Colonic mucosa (tissue), 4 donors: ENCODE data around the gene PRPF4. TPM values are rescaled to one million over a fixed set of nuclear protein-coding genes. Genes with fewer than 3 reads are reported as not detected.

Experiments
- DNase-seq: peaks from one replicate; pipeline ENCODE4 v3.0.0-alpha.2; 2020
- H3K27ac ChIP-seq: fragments of 200-600 bp; one replicate; pipeline ENCODE4 v1.8.0; 2021
- H3K27me3 ChIP-seq: fragments of 200-600 bp; one replicate; pipeline ENCODE4 v1.8.0; 2021
- H3K36me3 ChIP-seq: fragments of 200-600 bp; one replicate; pipeline ENCODE4 v1.8.0; 2021
- H3K4me1 ChIP-seq: fragments of 200-600 bp; one replicate; pipeline ENCODE4 v1.8.0; 2021; ENCODE audit warnings: mild to moderate bottlenecking
- H3K4me3 ChIP-seq: fragments of 200-600 bp; one replicate; pipeline ENCODE4 v1.8.0; 2021
- H3K9ac ChIP-seq, 2 donors: one replicate each; pipeline ENCODE4 v1.7.0; 2013; ENCODE audit warnings: control low read depth in 2 of 2, low read depth in 2 of 2, low read length in 2 of 2
- H3K9me3 ChIP-seq: fragments of 200-600 bp; one replicate; pipeline ENCODE4 v1.8.0; 2021
- intact Hi-C: fragments of 100-400 bp; cut with DNase I; formaldehyde crosslinking; loops from one replicate; pipeline ENCODE4 v1.14.1; 2022
- total RNA-seq, 2 donors: library from RNA; stranded (reverse); fragmentation: NEBNext Ultra II Directional in 1 of 2; extraction: Animal tissue kit (Norgen Biotek cat#: 25700) in 1 of 2; gene quantifications; one replicate each; pipeline ENCODE4 v1.2.1, GENCODE V29; 2021
- TF ChIP-seq, protein P1 (sequence below): fragments of 200-600 bp; IDR thresholded peaks from one replicate; pipeline ENCODE4 v1.8.0; 2022; ENCODE audit warnings: antibody characterized with exemption, mild to moderate bottlenecking
- donor health status: healthy.
- donor health status: DM: no; HTN: no; CAD: no.
- donor health status: DM: no; HTN: no; CAD: no.

Gene PRPF4
- total RNA-seq, 2 donors from 2014 or later: 16.0 to 25.9 TPM

DNA sequence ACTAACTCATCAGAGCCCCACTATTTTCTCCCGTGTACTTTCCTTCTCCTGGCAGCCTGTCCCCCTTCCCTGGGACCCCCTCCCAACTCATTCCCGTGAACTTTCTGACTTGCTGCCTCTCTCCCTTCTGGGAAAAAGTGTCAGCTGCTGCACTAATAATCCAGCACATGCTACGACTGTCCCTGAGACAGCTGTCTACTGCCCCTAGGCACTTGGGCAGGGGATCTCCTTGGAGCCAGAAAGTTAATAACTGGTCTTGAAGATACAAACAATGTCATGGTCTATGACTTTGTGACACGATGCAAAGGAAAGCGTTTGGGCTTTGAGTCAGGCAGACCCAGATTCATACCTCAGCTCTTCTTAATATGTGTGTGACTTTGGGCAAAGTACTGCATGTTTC is 37.8 kb downstream of the PRPF4 start:
- Histone ChIP-seq H3K27me3 (no peaks in the 10 kb centered on the region), H3K9ac (no peak overlapping the region), H3K27ac (no peak overlapping the region), H3K36me3 (no peaks in the 10 kb centered on the region), H3K9me3 (no peaks in the 10 kb centered on the region), H3K4me3 (no peak overlapping the region), H3K4me1 (no peaks in the 10 kb centered on the region)
- DNase-seq: no peak
- intact Hi-C loops: loop anchor here (10.0 kb wide), 1 partner anchor 342 kb away; no protein-coding TSS in a partner anchor
- TF ChIP-seq, protein P1, sequence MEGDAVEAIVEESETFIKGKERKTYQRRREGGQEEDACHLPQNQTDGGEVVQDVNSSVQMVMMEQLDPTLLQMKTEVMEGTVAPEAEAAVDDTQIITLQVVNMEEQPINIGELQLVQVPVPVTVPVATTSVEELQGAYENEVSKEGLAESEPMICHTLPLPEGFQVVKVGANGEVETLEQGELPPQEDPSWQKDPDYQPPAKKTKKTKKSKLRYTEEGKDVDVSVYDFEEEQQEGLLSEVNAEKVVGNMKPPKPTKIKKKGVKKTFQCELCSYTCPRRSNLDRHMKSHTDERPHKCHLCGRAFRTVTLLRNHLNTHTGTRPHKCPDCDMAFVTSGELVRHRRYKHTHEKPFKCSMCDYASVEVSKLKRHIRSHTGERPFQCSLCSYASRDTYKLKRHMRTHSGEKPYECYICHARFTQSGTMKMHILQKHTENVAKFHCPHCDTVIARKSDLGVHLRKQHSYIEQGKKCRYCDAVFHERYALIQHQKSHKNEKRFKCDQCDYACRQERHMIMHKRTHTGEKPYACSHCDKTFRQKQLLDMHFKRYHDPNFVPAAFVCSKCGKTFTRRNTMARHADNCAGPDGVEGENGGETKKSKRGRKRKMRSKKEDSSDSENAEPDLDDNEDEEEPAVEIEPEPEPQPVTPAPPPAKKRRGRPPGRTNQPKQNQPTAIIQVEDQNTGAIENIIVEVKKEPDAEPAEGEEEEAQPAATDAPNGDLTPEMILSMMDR: no peak

DNA sequence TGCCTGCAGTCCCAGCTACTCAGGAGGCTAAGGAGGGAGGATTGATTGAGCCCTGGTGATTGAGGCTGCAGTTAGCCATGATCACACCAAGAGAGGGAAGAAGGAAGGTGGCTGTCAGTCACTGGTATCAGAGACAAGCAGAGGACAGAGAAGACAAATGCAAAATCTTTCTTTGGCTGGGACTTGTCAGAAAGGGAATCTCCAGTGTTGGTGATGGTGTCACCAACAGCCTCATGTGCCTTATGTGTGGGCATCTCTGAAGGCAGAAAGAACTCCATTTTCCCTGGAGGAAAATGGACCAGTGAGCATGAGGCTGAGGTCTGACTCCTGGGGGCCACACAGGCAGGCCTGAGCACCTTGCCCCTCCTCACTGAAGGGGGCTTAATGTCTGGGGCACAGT is 39.8 kb downstream of the PRPF4 start:
- DNase-seq: no peak
- intact Hi-C loops: loop anchor here (10.0 kb wide), 1 partner anchor 340 kb away; no protein-coding TSS in a partner anchor

GRCh38 chr9:113316030-113316429 is 40.6 kb downstream of the PRPF4 start:
- no peak overlapping the region for H3K9ac ChIP-seq
- TF ChIP-seq, protein P1: no peak
- H3K27ac ChIP-seq: no peak overlapping the region
- no peak for DNase-seq
- no peaks in the 10 kb centered on the region for H3K9me3 ChIP-seq
- intact Hi-C loops: loop anchor here (10.0 kb wide), 1 partner anchor 339 kb away; no protein-coding TSS in a partner anchor
- no peaks in the 10 kb centered on the region for H3K36me3 ChIP-seq
- no peaks in the 10 kb centered on the region for H3K27me3 ChIP-seq
- no peak overlapping the region for H3K4me3 ChIP-seq
- no peaks in the 10 kb centered on the region for H3K4me1 ChIP-seq

More for the DNA sequence above, 39.8 kb downstream of the PRPF4 start:
- Histone ChIP-seq H3K27ac (no peak overlapping the region), H3K27me3 (no peaks in the 10 kb centered on the region), H3K36me3 (no peaks in the 10 kb centered on the region), H3K9ac (no peak overlapping the region), H3K4me1 (no peaks in the 10 kb centered on the region), H3K4me3 (no peak overlapping the region), H3K9me3 (no peaks in the 10 kb centered on the region)
- TF ChIP-seq, protein P1: no peak

DNA sequence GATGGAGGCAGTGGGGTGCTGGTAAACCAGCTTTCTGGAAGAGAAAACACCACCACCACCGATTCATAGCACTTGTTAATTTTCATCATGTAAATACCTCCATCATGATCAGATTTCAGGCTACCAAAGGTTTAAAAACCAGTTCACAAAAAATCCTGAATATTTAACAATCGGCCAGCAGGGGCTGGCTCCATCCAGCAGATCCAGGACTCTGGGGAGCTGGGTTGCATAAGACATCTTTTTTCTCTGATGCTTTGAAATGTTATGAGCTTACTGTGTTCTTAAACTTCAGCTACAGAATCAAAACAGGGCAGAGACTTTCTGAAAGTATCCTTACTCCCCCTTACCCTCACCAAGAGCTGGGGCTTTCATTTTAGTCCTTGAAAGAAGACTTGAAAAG is 42.3 kb downstream of the PRPF4 start:
- Histone ChIP-seq H3K36me3 (no peaks in the 10 kb centered on the region), H3K4me3 (no peak overlapping the region), H3K27ac (no peak overlapping the region), H3K9me3 (no peaks in the 10 kb centered on the region), H3K27me3 (no peaks in the 10 kb centered on the region), H3K9ac (no peak overlapping the region), H3K4me1 (no peaks in the 10 kb centered on the region)
- DNase-seq: no peak
- TF ChIP-seq, protein P1: no peak
- intact Hi-C loops: loop anchor here (10.0 kb wide), 1 partner anchor 337 kb away; no protein-coding TSS in a partner anchor

- Histone ChIP-seq H3K4me1 (no peaks in the 10 kb centered on the region), H3K27ac (no peak overlapping the region), H3K9ac (no peak overlapping the region), H3K36me3 (no peaks in the 10 kb centered on the region), H3K27me3 (no peaks in the 10 kb centered on the region), H3K4me3 (no peak overlapping the region), H3K9me3 (no peaks in the 10 kb centered on the region)
- DNase-seq: no peak
- intact Hi-C loops: loop anchor here (10.0 kb wide), 1 partner anchor 336 kb away; no protein-coding TSS in a partner anchor
- TF ChIP-seq, protein P1: no peak
Measured at GRCh38 chr9:113319054-113319453, 43.6 kb downstream of the PRPF4 start.
